ENCODE measurements around the gene ANKMY1. TPM values are rescaled to one million over a fixed set of nuclear protein-coding genes. Genes with fewer than 3 reads are reported as not detected.

Gene ANKMY1
- total and polyA plus RNA-seq, 2 of the 8 experiments (the other 6 are each of a cell fraction or from before 2014, with no cell fraction given), result 4.5 to 4.8 TPM

DNA sequence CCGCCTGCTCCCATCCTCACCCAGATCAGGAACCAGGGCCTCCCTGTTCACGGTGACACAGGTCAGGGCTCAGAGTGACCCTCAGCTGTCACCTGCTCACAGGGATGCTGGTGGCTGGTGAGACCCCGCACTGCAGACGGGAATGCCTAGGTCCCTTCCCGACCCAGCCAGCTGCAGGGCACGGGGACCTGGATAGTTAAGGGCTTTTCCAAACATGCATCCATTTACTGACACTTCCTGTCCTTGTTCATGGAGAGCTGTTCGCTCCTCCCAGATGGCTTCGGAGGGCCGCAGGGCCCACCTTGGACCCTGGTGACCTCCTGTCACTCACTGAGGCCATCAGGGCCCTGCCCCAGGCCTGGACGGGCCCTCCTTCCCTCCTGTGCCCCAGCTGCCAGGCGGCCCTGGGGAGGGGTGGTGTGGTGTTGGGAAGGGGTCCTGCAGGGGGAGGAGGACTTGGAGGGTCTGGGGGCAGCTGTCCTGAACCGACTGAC lies 90.6 kb downstream of the ANKMY1 start:
- H2BK15ac ChIP-seq (ENCODE audit: low read length), result no peak overlapping the region
- peaks cover 4% of the 10 kb centered on the region; the same call in 1 of the 2 replicates for H3K23me2 ChIP-seq (ENCODE audit: low read depth, low read length)
- H2AK5ac ChIP-seq (ENCODE audit: low read depth, low read length), result no peak overlapping the region
- H3K4me2 ChIP-seq (ENCODE audit: insufficient read depth in 1 of 2, low read depth in 2 of 2, low read length in 2 of 2), result no peak overlapping the region
- H3K9ac ChIP-seq (replicated peaks in 1 of 4; ENCODE audit: extremely low read depth in 1 of 4, low read depth in 3 of 4, low read length in 3 of 4), result no peak overlapping the region
- H3K14ac ChIP-seq (ENCODE audit: insufficient read length), result no peak overlapping the region
- H2AFZ ChIP-seq (ENCODE audit: low read length), result no peak overlapping the region
- H3K79me1 ChIP-seq (ENCODE audit: low read depth, low read length), result no peaks in the 10 kb centered on the region
- H3K4me1 ChIP-seq (replicated peaks in 1 of 4; ENCODE audit: control insufficient read depth in 3 of 4, insufficient read depth in 4 of 4, low read length in 3 of 4), result no peaks in the 10 kb centered on the region
- H3K27me3 ChIP-seq (replicated peaks in 1 of 4; ENCODE audit: control insufficient read depth in 3 of 4, extremely low read depth in 1 of 4, insufficient read depth in 3 of 4, low read length in 3 of 4), result peaks cover 0 to 5% (median 3%) of the 10 kb centered on the region in 4 experiments; a peak in 3 of 7 replicates
- no peak overlapping the region for H2BK12ac ChIP-seq (ENCODE audit: low read depth, low read length)
- no peak overlapping the region for H2BK5ac ChIP-seq (ENCODE audit: low read depth, low read length)
- H3K9me3 ChIP-seq (ENCODE audit: insufficient read depth in 2 of 2, low read depth in 1 of 2, low read length in 1 of 2), result no peaks in the 10 kb centered on the region
- no peak overlapping the region for H3K23ac ChIP-seq (ENCODE audit: insufficient read length)
- no peak overlapping the region for H3K18ac ChIP-seq (ENCODE audit: extremely low read depth, low read length)
- H2BK120ac ChIP-seq (replicated peaks; ENCODE audit: low read depth, low read length), result no peak overlapping the region
- no peak overlapping the region for H4K91ac ChIP-seq (replicated peaks; ENCODE audit: insufficient read length, low read length)
- no peak overlapping the region for H3K4ac ChIP-seq (replicated peaks; ENCODE audit: insufficient read length, low read depth, low read length)
- TF ChIP-seq, protein P1, sequence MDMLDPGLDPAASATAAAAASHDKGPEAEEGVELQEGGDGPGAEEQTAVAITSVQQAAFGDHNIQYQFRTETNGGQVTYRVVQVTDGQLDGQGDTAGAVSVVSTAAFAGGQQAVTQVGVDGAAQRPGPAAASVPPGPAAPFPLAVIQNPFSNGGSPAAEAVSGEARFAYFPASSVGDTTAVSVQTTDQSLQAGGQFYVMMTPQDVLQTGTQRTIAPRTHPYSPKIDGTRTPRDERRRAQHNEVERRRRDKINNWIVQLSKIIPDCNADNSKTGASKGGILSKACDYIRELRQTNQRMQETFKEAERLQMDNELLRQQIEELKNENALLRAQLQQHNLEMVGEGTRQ (IDR thresholded peaks at IDR 0.05; ENCODE audit: low read length), result no peak
- no peak for TF ChIP-seq RFX5 (IDR thresholded peaks at IDR 0.05; ENCODE audit: borderline replicate concordance, low read depth, low read length)
- TF ChIP-seq SP4 (IDR thresholded peaks at IDR 0.05; ENCODE audit: low read length), result no peak
- TF ChIP-seq, protein P2, sequence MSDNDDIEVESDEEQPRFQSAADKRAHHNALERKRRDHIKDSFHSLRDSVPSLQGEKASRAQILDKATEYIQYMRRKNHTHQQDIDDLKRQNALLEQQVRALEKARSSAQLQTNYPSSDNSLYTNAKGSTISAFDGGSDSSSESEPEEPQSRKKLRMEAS (IDR thresholded peaks at IDR 0.05), result no peak
- TF ChIP-seq TCF12 (IDR thresholded peaks at IDR 0.05; ENCODE audit: low read depth, low read length), result no peak
- TF ChIP-seq POLR2A (IDR thresholded peaks at IDR 0.05; ENCODE audit: control extremely low read depth in 1 of 2, low read depth in 2 of 2, low read length in 2 of 2), result no peak
- TF ChIP-seq RBBP5 (IDR thresholded peaks at IDR 0.05; ENCODE audit: borderline replicate concordance, low read depth, low read length), result no peak
- TF ChIP-seq, protein P3, sequence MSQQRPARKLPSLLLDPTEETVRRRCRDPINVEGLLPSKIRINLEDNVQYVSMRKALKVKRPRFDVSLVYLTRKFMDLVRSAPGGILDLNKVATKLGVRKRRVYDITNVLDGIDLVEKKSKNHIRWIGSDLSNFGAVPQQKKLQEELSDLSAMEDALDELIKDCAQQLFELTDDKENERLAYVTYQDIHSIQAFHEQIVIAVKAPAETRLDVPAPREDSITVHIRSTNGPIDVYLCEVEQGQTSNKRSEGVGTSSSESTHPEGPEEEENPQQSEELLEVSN (IDR thresholded peaks at IDR 0.05), result no peak
- TF ChIP-seq MAFK (IDR thresholded peaks at IDR 0.05; ENCODE audit: low read depth, low read length), result no peak
- no peak for TF ChIP-seq CBX8 (IDR thresholded peaks at IDR 0.05; ENCODE audit: borderline replicate concordance, low read depth, low read length)
- TF ChIP-seq CTBP2 (IDR thresholded peaks at IDR 0.05; ENCODE audit: borderline replicate concordance, insufficient read depth, insufficient read length, low read length), result no peak
- no peak for TF ChIP-seq PHF8 (conservative IDR thresholded peaks at IDR 0.05; ENCODE audit: low read depth, low read length)
- no peak overlapping the region for H3K56ac ChIP-seq (replicated peaks; ENCODE audit: insufficient read length, low read depth, low read length)
- no peak overlapping the region for H3K27ac ChIP-seq (ENCODE audit: low read depth, low read length)
- 80% methylated on average over 11 of the region's 12 CpGs; no CpG with 5 or more reads in 1 of the 2 experiments for WGBS, 2 experiments (ENCODE audit: extremely low coverage in 1 of 2, insufficient coverage in 1 of 2, insufficient read length in 1 of 2, insufficient replicate concordance in 2 of 2, low coverage in 1 of 2, low lambda C conversion rate in 2 of 2, missing lambda C conversion rate in 1 of 2)
- H3K36me3 ChIP-seq (ENCODE audit: control insufficient read depth in 2 of 4, insufficient read depth in 4 of 4, low read length in 3 of 4), result peaks cover 0 to 13% (median 3%) of the 10 kb centered on the region in 4 experiments; a peak in 5 of 8 replicates
- no peak overlapping the region for H3K4me3 ChIP-seq (ENCODE audit: extremely low read depth in 1 of 4, insufficient read depth in 2 of 4, low read depth in 3 of 4, low read length in 4 of 4)
- H4K5ac ChIP-seq (ENCODE audit: insufficient read length, low read depth, low read length), result no peak overlapping the region
- H4K20me1 ChIP-seq (replicated peaks in 1 of 2; ENCODE audit: control insufficient read depth in 1 of 2, insufficient read depth in 2 of 2, low read length in 2 of 2), result peaks cover 0 to 11% of the 10 kb centered on the region in 2 experiments
- no peaks in the 10 kb centered on the region for H3K79me2 ChIP-seq (ENCODE audit: control insufficient read depth in 1 of 2, insufficient read depth in 2 of 2, low read length in 2 of 2)
- DNase-seq (ENCODE audit: low read depth in 1 of 2, low spot score in 2 of 2) (no peak), FAIRE-seq (no peak)
- no peak overlapping the region for H4K8ac ChIP-seq (ENCODE audit: extremely low read depth, insufficient read depth, low read length)
- CTCF ChIA-PET (ENCODE audit: partially characterized antibody), result interaction anchor here (0.7 to 2.1 kb wide), 3 partner anchors 9 to 177 kb away, joined by 3 to 6 read pairs (median 4); no protein-coding TSS in a partner anchor
- no peak overlapping the region for H2BK20ac ChIP-seq (ENCODE audit: low read length)
- POLR2A ChIA-PET (ENCODE audit: partially characterized antibody), result no interaction called here
